HG03196 (cell line): Measurements from ENCODE around the gene LCNL1.

ENCODE experiments used
- ATAC-seq: cut with Tn5 transposase; IDR thresholded peaks from one replicate; pipeline ENCODE4 v1.9.1; 2021; ENCODE audit not compliant: unreplicated experiment

Gene LCNL1

DNA sequence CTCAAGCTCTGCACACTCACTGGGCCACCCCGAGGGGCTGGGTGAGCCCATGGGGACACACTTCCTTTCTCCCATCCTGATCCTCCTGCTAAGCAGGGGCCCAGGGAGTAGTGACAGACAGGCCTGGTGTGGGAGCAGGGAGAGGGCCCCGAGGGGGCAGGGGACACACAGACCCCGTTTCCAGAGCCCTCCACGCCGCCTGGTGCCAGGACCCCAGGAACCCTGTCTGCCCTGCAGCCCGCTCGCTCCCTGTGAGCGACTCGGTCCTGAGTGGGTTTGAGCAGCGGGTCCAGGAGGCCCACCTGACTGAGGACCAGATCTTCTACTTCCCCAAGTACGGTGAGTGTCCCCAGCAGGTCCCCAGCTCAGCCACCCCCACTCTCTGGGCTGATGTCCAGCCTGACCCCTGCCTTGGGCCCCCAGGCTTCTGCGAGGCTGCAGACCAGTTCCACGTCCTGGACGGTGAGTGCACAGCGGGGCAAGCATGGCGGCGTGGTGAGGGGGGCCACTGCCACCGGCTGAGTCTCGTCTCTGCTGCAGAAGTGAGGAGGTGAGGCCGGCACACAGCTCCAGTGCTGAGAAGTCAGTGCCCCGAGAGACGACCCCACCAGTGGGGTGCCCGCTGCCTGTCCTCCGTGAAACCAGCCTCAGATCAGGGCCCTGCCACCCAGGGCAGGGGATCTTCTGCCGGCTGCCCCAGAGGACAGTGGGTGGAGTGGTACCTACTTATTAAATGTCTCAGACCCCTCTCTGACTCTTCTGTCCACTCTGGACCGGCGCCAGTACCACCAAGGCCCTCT lies 36.4 kb upstream of the LCNL1 start:
- ATAC-seq: no peak

DNA sequence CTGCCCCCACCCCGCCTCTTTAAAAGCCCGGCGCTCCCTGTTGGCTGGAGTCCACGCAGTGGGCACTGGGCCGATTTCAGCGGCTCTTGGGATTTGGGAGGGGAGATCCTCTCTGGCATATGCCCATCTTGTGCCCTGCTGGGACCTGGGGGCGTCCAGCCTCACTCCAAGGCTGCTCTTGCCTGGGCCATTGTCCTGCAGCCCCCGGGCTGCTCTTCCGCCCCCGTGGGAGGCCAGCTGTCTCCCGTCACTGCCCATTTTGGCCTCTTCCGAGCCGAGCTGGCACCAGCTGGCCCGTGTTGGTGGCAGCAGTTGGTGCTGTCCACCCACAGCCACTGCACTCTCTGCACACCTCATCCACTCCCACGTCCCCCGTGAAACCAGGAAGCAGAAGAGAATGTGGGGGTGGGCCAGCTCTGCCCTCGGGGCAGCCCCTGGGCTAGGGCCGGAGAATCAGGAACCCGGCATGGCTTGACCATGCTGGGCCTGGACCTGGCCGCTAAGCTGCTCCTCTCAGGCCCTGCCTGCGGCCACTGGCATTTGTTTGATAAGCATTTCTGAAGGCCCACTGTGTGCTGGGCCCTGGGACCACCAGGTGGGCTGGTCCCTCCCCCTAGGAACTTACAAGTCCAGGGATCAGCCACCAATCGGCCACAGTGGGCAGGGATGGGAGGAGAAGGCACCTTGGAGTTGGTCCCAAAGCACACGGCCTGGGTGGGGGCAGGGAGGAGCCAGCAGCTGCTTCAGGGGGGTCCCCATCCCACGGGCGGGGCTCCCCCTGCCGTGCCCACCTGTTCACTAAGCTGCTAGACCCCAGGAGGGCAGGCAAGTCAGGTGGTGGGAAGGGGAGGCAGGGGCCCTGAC lies 35.5 kb upstream of the LCNL1 start:
- no peak for ATAC-seq

DNA sequence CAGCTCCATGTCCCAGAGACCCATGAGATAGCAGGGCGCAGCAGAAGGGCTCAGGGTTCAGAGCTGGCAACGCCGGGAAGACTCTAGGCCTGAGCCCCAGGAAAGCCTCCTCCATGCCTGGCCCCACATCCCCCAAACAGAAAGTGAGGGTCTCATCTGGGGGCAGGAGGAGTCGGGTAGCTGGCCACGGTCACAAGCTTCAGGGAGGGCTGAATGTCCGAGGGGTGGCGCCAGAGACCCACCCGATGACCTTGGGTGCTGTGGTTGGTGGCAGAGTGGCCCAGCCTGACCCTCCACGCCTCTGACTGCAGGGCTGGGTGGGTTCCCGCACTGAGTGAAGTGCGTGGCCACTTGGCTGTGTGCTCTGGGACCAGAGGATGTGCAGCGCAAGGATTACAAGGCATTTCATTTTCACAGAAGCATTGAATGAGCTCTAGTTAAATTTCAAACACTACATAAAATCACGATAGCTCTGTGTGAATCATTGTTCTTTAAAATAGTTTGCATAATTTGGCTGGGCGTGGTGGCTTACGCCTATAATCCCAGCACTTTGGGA lies 34.8 kb upstream of the LCNL1 start:
- ATAC-seq: no peak

DNA sequence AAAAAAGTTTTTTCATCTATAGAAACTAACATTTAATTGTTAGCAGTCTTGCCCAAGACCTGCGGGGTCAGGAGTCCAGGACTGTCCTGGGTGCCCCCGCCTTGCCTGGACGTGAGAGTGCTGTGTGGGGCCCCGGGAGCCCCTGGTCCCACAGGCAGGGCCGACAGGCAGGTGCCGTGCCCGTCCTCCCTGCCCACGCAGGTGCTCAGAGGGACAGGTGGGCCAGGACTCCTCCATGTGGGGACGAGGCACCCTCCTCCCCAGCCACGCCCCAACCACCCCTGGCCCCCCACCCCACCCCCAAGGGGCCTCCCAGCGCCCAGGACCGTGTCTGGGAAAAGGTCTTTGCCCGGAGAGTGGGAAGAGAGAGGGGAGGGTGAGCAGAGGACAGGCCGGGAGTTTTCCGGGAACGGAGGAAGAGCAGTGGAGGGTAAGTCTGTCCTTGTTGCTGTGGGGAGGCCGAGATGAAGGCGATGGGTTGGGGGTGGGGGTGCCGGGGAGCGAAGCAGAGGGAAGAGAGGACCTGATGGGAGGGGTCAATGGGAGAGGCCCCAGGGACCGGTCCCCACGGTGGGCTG lies 33.5 kb upstream of the LCNL1 start:
- no peak for ATAC-seq

DNA sequence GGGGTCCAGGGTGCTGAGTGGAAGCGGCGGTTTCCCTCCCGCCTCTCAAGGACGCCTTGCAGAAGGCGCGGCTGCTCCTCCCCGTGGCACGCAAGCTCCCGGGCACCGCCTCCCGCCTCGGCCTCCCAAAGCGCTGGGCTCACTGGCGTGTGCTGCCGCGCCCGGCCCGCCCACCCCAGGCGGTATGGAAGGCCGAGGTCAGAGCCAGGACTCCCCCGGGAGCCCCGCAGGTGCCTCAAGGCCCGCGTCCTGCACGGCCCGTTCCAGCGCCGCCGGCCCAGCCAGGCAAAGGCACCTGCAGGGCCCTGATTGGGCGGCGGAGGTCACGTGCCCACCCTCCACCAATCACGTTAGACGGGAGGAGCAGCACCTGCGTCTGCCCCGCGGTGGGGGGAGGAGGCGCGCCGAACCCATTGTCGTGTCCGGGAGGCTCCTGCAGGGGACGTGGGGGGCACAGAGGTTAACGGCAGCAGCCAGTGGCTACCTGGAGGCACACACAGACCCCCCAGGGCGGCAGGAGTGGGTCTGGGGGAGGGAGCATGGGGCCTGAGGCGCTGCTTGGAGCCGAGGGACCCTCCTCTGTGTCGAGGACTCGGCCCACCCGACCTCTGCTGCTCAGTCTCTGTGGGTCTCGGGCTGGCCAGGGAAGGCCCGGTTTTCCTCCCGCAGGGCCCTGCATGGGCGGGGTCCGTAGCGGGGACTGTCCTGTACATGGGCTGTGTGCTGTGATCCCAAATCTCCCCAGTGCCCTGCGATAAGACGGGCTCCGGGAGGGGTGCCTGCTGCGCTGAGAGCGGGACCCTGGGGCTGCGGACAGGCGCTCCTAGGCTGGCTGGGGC lies 32.8 kb upstream of the LCNL1 start:
- peak; percentile 77 for ATAC-seq

DNA sequence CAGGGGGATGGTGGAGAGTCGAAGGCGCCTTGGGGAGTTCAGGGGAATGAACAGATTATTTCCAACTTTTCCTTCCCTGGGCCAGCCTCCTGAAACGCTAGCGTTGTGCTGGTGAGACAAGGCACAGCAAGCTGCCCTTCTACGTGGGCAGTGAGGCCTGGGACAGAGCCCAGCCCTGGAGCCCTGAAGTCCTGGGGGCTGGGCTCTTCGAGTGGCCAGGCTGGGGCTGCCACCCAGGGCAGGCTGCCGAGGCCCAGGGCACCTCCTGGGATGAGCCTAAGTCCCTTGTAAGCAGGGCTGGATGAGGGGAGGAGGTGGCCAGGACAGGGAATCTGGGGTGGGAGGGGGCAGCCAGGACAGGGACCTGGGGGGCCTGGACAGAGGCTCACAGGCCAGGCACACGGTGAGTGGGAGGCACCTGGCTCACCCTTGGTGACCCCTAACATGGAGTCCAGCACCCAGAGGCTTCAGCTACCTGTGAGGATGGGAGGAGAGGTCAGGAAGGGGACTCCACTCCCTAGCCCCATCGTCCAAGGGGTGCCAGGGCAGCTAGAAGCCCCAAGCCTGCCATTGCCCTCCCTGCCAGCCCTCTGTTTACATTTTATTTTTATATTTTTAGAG lies 32.0 kb upstream of the LCNL1 start:
- ATAC-seq: no peak

DNA sequence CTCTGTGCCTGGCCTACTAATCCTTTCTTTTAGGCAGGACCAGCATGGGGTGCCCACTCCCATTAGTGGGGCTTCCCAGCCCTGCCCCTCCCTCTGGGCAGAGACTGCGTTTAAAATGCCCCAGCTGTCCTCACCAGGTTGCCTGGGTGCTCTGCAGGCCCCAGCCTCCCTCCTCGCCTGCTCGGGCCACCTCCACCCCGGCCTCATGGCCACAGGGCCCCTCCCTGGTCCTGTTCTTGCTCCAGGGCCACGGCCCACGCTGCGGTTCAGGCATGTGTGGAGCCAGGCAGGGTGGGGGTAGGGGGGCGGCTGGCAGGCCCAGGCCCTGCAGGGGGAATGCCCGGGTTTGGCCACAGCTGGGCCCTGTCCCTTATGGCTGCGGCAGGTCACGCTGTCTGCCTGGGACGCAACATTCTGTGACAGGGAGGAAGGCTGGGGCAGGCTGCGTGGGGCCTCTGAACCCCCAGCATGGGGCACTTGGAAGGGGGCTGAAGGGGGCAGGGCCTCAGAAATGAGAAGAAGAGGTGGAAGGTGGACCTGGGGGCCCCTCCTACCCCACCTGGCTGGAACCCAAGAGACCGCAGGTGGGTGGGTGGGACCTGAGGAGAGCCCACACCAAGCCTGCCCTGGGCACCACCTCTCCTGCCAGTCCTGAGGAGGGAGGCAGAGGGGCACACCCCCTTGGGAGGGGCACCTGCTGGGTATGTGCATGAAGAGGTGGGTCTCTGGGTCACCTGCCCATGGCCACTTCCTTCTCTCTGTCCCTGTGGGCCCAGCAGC lies 31.1 kb upstream of the LCNL1 start, which contains the start of gene LCN12:
Gene LCN12, plus strand, starts transcription at position 733 of the 780 bp plus-strand sequence. CDS start 55 bp downstream, outside the sequence.
- no peak for ATAC-seq

DNA sequence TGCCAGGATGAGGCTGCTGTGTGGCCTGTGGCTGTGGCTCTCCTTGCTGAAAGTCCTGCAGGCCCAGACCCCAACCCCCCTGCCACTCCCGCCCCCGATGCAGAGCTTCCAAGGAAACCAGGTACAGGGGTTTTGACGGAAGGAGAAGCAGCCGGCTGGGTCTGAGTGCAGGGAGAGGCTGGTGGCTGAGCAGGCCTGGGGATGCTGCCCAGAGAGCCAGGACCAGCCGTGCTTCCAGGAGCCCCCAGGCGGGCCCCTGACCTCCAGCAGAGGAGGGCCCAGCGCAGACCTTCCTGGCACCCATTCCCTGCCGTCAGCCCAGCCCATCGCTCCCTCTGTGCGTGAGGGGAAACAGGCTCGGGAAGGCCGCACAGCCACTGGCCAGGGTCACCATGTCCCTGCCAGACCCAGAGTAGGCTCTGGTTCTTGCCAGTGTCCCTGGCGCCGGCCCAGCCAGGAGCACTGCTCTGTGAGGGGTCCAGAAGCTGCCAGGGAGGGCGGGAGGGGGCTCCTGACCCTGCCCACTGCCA lies 30.4 kb upstream of the LCNL1 start:
- ATAC-seq: no peak

DNA sequence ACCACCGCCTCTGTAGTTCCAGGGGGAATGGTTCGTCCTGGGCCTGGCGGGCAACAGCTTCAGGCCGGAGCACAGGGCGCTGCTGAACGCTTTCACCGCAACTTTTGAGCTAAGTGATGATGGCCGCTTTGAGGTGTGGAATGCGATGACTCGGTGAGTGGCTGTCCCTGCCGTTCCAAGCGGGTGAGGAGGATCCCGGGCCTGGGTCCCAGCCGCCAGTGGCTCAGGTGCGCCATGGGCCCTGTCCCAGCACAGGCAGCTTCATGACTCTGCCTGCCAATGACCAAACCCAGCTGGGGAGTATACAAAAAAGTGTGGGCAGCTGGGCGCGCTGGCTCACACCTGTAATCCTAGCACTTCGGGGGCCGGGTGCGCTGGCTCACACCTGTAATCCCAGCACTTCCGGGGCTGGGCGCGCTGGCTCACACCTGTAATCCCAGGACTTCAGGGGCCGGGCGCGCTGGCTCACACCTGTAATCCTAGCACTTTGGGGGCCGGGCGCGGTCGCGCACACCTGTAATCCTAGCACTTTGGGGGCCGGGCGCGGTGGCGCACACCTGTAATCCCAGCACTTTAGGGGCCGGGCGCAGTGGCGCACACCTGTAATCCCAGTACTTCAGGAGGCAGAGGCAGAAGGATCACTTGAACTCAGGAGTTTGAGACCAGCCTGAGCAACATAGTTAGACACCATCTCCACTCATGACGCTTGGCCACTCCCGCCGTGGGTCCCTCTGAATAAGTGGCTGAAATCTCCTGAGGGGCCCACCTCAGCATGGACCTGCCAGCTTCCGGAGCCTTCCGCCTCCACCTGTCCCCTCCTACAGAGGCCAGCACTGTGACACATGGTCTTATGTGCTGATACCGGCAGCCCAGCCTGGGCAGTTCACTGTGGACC lies 29.7 kb upstream of the LCNL1 start:
- ATAC-seq: no peak

DNA sequence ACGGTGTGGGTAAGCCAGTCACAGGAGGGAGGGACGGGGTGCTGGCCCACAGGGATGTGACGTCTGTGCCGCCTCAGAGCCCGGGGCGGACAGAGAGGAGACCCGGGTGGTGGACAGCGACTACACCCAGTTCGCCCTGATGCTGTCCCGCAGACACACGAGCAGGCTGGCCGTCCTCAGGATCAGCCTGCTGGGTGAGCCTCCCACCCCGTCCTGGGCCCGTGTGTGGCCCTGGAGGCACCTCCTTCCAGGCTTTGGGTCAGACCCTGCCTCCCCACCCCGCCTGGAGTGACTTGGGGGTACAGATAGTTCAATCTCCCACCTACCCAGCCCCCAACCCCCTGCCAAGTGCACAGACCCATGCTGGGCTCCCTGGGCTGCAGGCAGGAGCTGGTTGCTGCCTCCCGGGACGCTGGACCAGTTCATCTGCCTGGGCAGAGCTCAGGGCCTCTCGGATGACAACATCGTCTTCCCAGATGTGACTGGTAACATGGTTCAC lies 29.0 kb upstream of the LCNL1 start:
- ATAC-seq: no peak

DNA sequence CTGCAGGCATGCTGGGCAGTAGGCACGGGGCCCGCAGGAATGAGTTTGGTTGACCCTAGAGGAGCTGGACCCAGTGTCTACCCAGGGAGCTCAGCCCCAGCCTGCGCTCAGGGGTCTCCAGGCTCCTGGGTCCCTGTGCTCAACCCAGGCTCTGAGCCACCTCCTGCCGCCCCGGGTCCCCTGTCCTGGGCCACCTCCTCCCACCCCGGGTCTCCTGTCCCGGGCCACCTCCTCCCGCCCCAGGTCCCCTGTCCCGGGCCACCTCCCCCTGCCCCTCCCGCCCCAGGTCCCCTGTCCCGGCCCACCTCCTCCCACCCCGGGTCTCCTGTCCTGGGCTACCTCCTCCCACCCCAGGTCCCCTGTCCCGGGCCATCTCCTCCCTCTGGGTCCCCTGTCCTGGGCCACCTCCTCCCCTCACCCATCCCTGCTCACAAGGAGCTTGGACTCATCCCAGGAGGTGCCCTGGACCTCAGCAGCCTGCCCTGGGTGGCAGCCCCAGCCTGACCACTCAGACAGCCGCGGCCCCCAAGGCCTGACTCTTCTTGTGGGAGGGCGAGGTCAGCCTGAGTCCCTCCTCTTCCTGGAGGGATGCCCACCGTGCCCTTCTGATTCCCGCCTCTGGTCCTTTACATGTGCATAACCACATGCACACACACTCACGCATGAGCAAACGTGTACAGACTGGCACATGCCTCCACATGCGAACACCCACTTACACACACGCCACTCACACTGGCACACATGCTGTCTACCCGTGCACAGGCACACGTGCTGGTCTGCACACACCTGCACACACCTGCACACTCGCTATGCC lies 28.3 kb upstream of the LCNL1 start:
- no peak for ATAC-seq

DNA sequence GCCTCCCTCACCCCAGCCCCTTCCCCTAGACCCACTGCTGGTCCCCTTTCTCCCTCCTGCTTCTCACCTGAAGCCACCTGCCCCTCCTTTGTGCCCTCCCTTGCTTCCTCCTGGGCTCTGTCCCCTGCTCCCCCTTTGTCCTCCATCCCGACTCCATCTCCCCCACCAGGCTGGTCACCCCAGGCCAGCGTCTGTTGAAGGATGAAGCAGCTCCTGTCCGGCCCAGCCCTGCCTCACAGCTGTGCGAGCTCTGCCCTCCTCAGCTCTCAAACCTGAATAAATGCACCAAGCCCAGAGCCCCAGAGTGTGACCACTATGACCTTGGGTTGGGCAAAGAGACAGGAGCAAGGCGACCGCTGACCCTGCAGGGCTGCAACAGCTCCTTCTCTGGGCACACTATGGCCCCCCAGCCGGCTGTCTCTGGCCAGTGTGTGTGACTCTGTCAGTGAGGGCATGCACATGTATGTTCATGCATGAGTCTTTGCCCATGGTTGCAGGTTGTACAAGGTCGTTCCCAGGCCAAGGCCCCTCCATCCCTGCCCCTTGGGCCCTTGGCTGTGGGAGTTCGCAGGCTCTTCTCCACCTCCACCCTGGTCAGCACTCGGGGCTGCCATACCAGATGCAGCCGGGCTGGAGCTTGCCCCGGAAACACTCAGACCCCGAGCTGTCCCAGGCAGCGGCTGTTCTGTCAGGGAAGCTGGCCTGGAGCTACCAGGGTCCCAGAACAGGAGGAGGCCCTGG lies 27.4 kb upstream of the LCNL1 start:
- no peak for ATAC-seq

DNA sequence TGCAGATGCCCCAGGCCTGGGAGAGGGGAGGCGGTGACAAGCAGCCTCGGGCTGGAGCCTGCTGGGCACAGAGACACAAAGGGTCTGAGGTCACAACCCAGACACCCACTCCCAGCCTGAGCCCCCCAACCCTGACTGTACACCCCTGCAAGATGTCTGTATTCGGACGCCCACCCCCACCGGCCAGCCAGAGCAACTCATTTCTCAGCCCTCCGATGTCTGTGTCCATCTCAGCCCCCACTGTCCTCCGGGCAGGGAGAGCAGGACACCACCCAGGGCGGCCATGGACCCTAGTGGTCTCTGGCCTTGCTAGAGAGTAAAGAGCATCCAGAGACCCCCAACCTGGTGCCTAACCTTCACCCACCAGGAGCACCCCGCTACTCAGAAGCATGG lies 26.9 kb upstream of the LCNL1 start:
- no peak for ATAC-seq

DNA sequence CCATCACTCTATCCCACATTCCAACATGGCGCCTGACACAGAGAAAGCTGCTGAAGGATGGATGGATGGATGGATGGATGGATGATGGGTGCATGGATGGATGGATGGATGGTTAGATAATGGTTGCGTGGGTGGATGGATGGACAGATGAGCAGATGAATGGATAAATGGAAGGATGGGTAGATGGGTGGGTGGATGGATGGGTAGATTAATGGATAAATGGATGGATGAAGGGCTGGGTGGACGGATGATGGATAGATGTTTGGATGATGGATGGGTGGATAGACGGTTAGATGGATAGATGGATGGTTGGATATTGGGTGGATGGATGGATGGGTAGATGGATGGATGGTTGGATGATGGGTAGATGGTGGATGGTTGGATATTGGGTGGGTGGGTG lies 26.2 kb upstream of the LCNL1 start:
- ATAC-seq: no peak

DNA sequence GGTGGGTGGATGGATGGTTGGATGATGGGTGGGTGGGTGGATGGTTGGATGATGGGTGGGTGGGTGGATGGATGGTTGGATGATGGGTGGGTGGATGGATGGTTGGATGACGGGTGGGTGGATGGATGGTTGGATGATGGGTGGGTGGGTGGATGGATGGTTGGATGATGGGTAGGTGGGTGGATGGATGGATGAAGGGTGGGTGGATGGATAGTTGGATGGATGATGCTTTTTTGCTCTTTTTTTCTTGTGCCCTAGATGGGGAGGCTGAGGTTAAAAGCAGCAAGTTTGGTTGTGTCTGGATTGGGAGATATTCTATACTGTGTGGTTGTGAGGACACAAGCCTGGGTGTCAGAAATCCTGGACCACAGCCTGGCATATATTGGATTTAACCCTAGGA lies 25.3 kb upstream of the LCNL1 start:
- no peak for ATAC-seq

DNA sequence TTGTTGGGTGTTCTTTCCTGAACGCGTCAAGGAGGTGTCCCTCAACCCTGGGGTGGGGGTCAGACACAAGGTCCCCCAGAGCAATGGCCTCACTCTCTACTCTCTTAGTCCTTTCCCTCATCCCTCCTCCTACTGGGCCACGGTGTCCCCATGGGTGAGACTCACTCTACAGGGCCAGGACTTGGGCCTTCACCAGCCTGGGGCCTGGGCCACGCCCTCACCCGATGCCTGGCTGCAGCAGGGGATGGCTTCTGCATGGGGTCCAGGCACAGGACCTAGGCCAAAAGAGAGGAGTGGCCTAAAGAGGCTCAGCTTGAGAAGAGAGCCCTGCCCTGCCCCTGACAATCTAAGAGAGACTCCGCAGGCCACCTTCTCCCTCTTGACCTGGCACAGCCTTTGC lies 24.9 kb upstream of the LCNL1 start:
- no peak for ATAC-seq
